GM21576 (cell line): ENCODE measurements around the gene KANSL1.

Experiments used
- ATAC-seq: cut with Tn5 transposase; IDR thresholded peaks from one replicate; pipeline ENCODE4 v1.9.1; 2021; ENCODE audit warnings: mild to moderate bottlenecking, moderate library complexity; ENCODE audit not compliant: unreplicated experiment

Gene KANSL1

GRCh38 chr17:46169913-46170638 lies 23.2 kb downstream of the KANSL1 start:
- no peak for ATAC-seq

- no peak for ATAC-seq
Measured at GRCh38 chr17:46167826-46168569, 25.2 kb downstream of the KANSL1 start.

GRCh38 chr17:46167267-46167666 lies 26.0 kb downstream of the KANSL1 start:
- no peak for ATAC-seq

- ATAC-seq: no peak
Measured at GRCh38 chr17:46166692-46167249, 26.5 kb downstream of the KANSL1 start.

GRCh38 chr17:46163929-46164594 lies 29.2 kb downstream of the KANSL1 start:
- no peak for ATAC-seq

- ATAC-seq: no peak
Measured at GRCh38 chr17:46163316-46163715, 29.9 kb downstream of the KANSL1 start.

GRCh38 chr17:46162866-46163265 lies 30.4 kb downstream of the KANSL1 start:
- ATAC-seq: no peak

GRCh38 chr17:46160169-46160568 lies 33.1 kb downstream of the KANSL1 start:
- ATAC-seq: no peak

- ATAC-seq: no peak
Measured at GRCh38 chr17:46159686-46160085, 33.5 kb downstream of the KANSL1 start.

- ATAC-seq: no peak
Measured at GRCh38 chr17:46158323-46159296, 34.6 kb downstream of the KANSL1 start.

- no peak for ATAC-seq
Measured at GRCh38 chr17:46157443-46158062, 35.7 kb downstream of the KANSL1 start.

GRCh38 chr17:46154151-46154816 lies 38.9 kb downstream of the KANSL1 start:
- ATAC-seq: no peak

GRCh38 chr17:46152423-46152822 lies 40.8 kb downstream of the KANSL1 start:
- no peak for ATAC-seq

GRCh38 chr17:46151762-46152161 lies 41.5 kb downstream of the KANSL1 start:
- ATAC-seq: no peak

GRCh38 chr17:46150216-46150963 lies 42.8 kb downstream of the KANSL1 start:
- ATAC-seq: no peak

GRCh38 chr17:46148247-46148646 lies 45.0 kb downstream of the KANSL1 start:
- no peak for ATAC-seq

- no peak for ATAC-seq
Measured at GRCh38 chr17:46147296-46147695, 45.9 kb downstream of the KANSL1 start.

- ATAC-seq: no peak
Measured at GRCh38 chr17:46144246-46144645, 49.0 kb downstream of the KANSL1 start.

GRCh38 chr17:46143827-46144236 lies 49.4 kb downstream of the KANSL1 start:
- ATAC-seq: no peak
